ENCODE measurements around the gene DNAJA4. TPM values are rescaled to one million over a fixed set of nuclear protein-coding genes. Genes with fewer than 3 reads are reported as not detected.

The DNAJA4 gene
- total and polyA plus RNA-seq, 7 donors: 78.5 to 276 (median 188) TPM

GRCh38 chr15:78223396-78224022 is 40.9 kb upstream of the DNAJA4 start:
- ATAC-seq (no peak), DNase-seq (peak in 1 of 2 donors; percentile 15)
- peaks cover 11% of the 10 kb centered on the region for H3K9me3 ChIP-seq
- 56 to 76% (median 56%) methylated on average over 4 of the region's 4 CpGs for WGBS, 3 donors
- H3K27ac ChIP-seq: no peak overlapping the region
- H3K4me1 ChIP-seq: no peaks in the 10 kb centered on the region
- TF ChIP-seq CTCF (IDR thresholded peaks at IDR 0.05): no peak
- no peak overlapping the region for H3K4me3 ChIP-seq
- intact Hi-C loops (cut with DNase I): no loop called here
- no peaks in the 10 kb centered on the region for H3K27me3 ChIP-seq (ENCODE audit: insufficient read depth in 3 of 3, low read length in 2 of 3)
- no peaks in the 10 kb centered on the region for H3K36me3 ChIP-seq (ENCODE audit: insufficient read depth in 1 of 2, low read depth in 1 of 2)

- no peak for ATAC-seq
- H3K27me3 ChIP-seq (ENCODE audit: insufficient read depth in 3 of 3, low read length in 2 of 3): no peaks in the 10 kb centered on the region
- intact Hi-C loops (cut with DNase I): no loop called here
- H3K4me3 ChIP-seq: no peak overlapping the region
- H3K9me3 ChIP-seq: peaks cover 11% of the 10 kb centered on the region
- H3K36me3 ChIP-seq (ENCODE audit: insufficient read depth in 1 of 2, low read depth in 1 of 2): no peaks in the 10 kb centered on the region
- DNase-seq: no peak
- H3K4me1 ChIP-seq: no peaks in the 10 kb centered on the region
- TF ChIP-seq CTCF (IDR thresholded peaks at IDR 0.05): no peak
- H3K27ac ChIP-seq: no peak overlapping the region
- 59 to 68% (median 60%) methylated on average over 2 of the region's 2 CpGs for WGBS, 3 donors
These were observed 40.3 kb upstream of the DNAJA4 start for GRCh38 chr15:78224023-78224411.

- Histone ChIP-seq H3K36me3 (ENCODE audit: insufficient read depth in 1 of 2, low read depth in 1 of 2) (no peaks in the 10 kb centered on the region), H3K9me3 (peaks cover 11% of the 10 kb centered on the region), H3K27me3 (ENCODE audit: insufficient read depth in 3 of 3, low read length in 2 of 3) (no peaks in the 10 kb centered on the region), H3K4me1 (no peaks in the 10 kb centered on the region), H3K27ac (no peak overlapping the region), H3K4me3 (no peak overlapping the region)
- TF ChIP-seq CTCF (IDR thresholded peaks at IDR 0.05): no peak
- no peak for ATAC-seq
- DNase-seq: no peak
- WGBS, 3 donors: 93 to 96% (median 95%) methylated on average over 3 of the region's 3 CpGs
- intact Hi-C loops (cut with DNase I): no loop called here
These were observed 38.4 kb upstream of the DNAJA4 start for GRCh38 chr15:78225783-78226541.

GRCh38 chr15:78228356-78228996 is 35.9 kb upstream of the DNAJA4 start:
- intact Hi-C loops (cut with DNase I): no loop called here
- Histone ChIP-seq H3K9me3 (peaks cover 11% of the 10 kb centered on the region), H3K27me3 (ENCODE audit: insufficient read depth in 3 of 3, low read length in 2 of 3) (no peaks in the 10 kb centered on the region), H3K27ac (no peak overlapping the region), H3K4me3 (no peak overlapping the region), H3K4me1 (no peaks in the 10 kb centered on the region), H3K36me3 (ENCODE audit: insufficient read depth in 1 of 2, low read depth in 1 of 2) (no peaks in the 10 kb centered on the region)
- ATAC-seq: no peak
- no peak for TF ChIP-seq CTCF (IDR thresholded peaks at IDR 0.05)
- DNase-seq: no peak
- WGBS, 3 donors: 85 to 95% (median 87%) methylated on average over 8 of the region's 8 CpGs

Data from psoas muscle (tissue), 8 donors.